K562 (cell line): ENCODE data around the gene GJB4. TPM values are rescaled to one million over a fixed set of nuclear protein-coding genes. Genes with fewer than 3 reads are reported as not detected.

Experiments used
- ATAC-seq: fragments of 200-7000 bp; cut with Tn5 transposase; 3 replicates; pipeline ENCODE4 v1.9.1; 2020; ENCODE audit warnings: moderate library complexity
- BruUV-seq: library from RNA; stranded (reverse); fragments of 400-500 nt; replicated peaks from 2 replicates; lab custom pipeline; 2021; lab: Mats Ljungman, UMichigan
- CTCF ChIA-PET: fragments of 300-600 bp; formaldehyde crosslinking; extraction: SDS; loops from one replicate; lab custom pipeline; 2021; ENCODE audit warnings: low intra/inter-chr PET ratio; lab: Yijun Ruan, JAX
- POLR2A ChIA-PET: fragments of 300-600, 350-650 bp; sonication (Branson Sonifier 250); formaldehyde crosslinking; extraction: SDS; loops from one replicate; lab custom pipeline; 2021; ENCODE audit warnings: antibody characterized with exemption, inconsistent platforms; lab: Yijun Ruan, JAX
- DNase-seq, 4 experiments: peaks; one replicate each; pipeline versions ENCODE4 v3.0.0 to v3.0.0-alpha.2; 2011 to 2018; ENCODE audit warnings: low spot score in 3 of 4, mixed read lengths in 3 of 4; ENCODE audit errors: extremely low read depth in 1 of 4
- FAIRE-seq: peaks from 2 replicates; lab custom pipeline; 2011; peaks lifted over from hg19 to GRCh38; lab: Jason Lieb, UNC
- H2AFZ ChIP-seq: 2 replicates; pipeline ENCODE4 v1.6.0; 2011; ENCODE audit warnings: low read depth, low read length, control low read depth, inconsistent platforms
- H3K27ac ChIP-seq: fragments of 200-600 bp; 3 replicates; pipeline ENCODE4 v1.8.0; 2011; ENCODE audit warnings: low read depth, mild to moderate bottlenecking, control low read depth, inconsistent platforms, low read length, moderate library complexity, mixed read lengths; ENCODE audit errors: extremely low read depth
- H3K27me3 ChIP-seq, 2 experiments: fragments of 300-600 bp in 1 of 2; 2 replicates in 1 of 2; 3 replicates in 1 of 2; pipeline versions ENCODE4 v1.6.0 to v1.8.0; 2011; ENCODE audit warnings: inconsistent platforms in 2 of 2, low read length in 2 of 2, mild to moderate bottlenecking in 1 of 2, mixed read lengths in 1 of 2, moderate library complexity in 1 of 2; ENCODE audit not compliant: control insufficient read depth in 2 of 2, insufficient read depth in 2 of 2
- H3K36me3 ChIP-seq: fragments of 300-600 bp; 3 replicates; pipeline ENCODE4 v1.8.0; 2011; ENCODE audit warnings: mild to moderate bottlenecking, low read length, inconsistent platforms; ENCODE audit not compliant: control insufficient read depth, insufficient read depth
- H3K4me1 ChIP-seq, 2 experiments: fragments of 200-600 bp in 1 of 2; replicated peaks in 1 of 2; 2 replicates in 1 of 2; 3 replicates in 1 of 2; pipeline versions ENCODE4 v1.5.1 to v1.8.0; 2011; ENCODE audit warnings: inconsistent platforms in 2 of 2, low read length in 2 of 2, mild to moderate bottlenecking in 1 of 2, mixed read lengths in 1 of 2, moderate library complexity in 1 of 2; ENCODE audit not compliant: control insufficient read depth in 2 of 2, insufficient read depth in 2 of 2
- H3K4me2 ChIP-seq: 2 replicates; pipeline ENCODE4 v1.6.1; 2011; ENCODE audit warnings: low read length, control low read depth, inconsistent platforms, mixed read lengths; ENCODE audit not compliant: insufficient read depth
- H3K4me3 ChIP-seq: fragments of 200-600 bp; sonication (generic), shearing (Covaris generic); 2 replicates; pipeline ENCODE4 v1.5.1; 2016; ENCODE audit warnings: control low read depth, inconsistent platforms
- H3K79me2 ChIP-seq: fragments of 200-600 bp; 3 replicates; pipeline ENCODE4 v1.8.0; 2011; ENCODE audit warnings: low read length, inconsistent platforms; ENCODE audit not compliant: control insufficient read depth, insufficient read depth
- H3K9ac ChIP-seq, 2 experiments: 2 replicates each; pipeline versions ENCODE4 v1.6.0 to v1.6.1; 2011; ENCODE audit warnings: low read depth in 2 of 2, low read length in 2 of 2, control low read depth in 1 of 2, inconsistent platforms in 1 of 2, mild to moderate bottlenecking in 1 of 2, mixed read lengths in 1 of 2; ENCODE audit not compliant: insufficient read depth in 1 of 2
- H3K9me1 ChIP-seq: one replicate; pipeline ENCODE4 v1.6.0; 2011; ENCODE audit warnings: inconsistent platforms, mild to moderate bottlenecking, low read length, moderate library complexity; ENCODE audit not compliant: control insufficient read depth, insufficient read depth
- H3K9me3 ChIP-seq: replicated peaks from 2 replicates; pipeline ENCODE4 v1.5.1; 2011; ENCODE audit warnings: low read depth, low read length, inconsistent platforms; ENCODE audit not compliant: control insufficient read depth, insufficient read depth
- H4K20me1 ChIP-seq: replicated peaks from 2 replicates; pipeline ENCODE4 v1.6.1; 2011; ENCODE audit warnings: low read length, inconsistent platforms, mixed read lengths; ENCODE audit not compliant: control insufficient read depth, insufficient read depth
- KAT2B ChIP-seq: IDR thresholded peaks from one replicate; pipeline ENCODE4 v1.6.1; 2012; ENCODE audit warnings: low read depth, mild to moderate bottlenecking, control low read depth, inconsistent platforms, low read length, moderate library complexity
- MYC ChIP-seq, 2 experiments: fragments of 250-450 bp in 1 of 2; sonication (Bioruptor Pico) in 1 of 2; IDR thresholded peaks; 2 replicates each; pipeline versions ENCODE4 v1.5.1 to v1.6.1; 2012 to 2021; ENCODE audit warnings: low read depth in 2 of 2, borderline replicate concordance in 1 of 2, improper control_type of control experiment in 1 of 2, low read length in 1 of 2, mild to moderate bottlenecking in 1 of 2, moderate library complexity in 1 of 2
- NFIC ChIP-seq: fragments of 450-650 bp; IDR thresholded peaks from 2 replicates; pipeline ENCODE4 v1.6.1; 2017; ENCODE audit warnings: mild to moderate bottlenecking, inconsistent platforms
- TAF7 ChIP-seq: fragments of 450-650 bp; IDR thresholded peaks from 2 replicates; pipeline ENCODE4 v1.6.1; 2016; ENCODE audit warnings: missing genetic modification characterization, missing compliant biosample characterization
- whole genome bisulfite sequencing: fragments of 100-300 bp; shearing (Covaris generic); methylation state at CpG from one replicate; pipeline ENCODE4 v1.1.6; 2016; ENCODE audit warnings: low coverage, mixed read lengths; ENCODE audit not compliant: insufficient coverage; ENCODE audit errors: missing lambda C conversion rate; 5-methylcytosine and 5-hydroxymethylcytosine counted together
- in situ Hi-C: fragments of 300-500 bp; cut with MboI; formaldehyde crosslinking; loops from 4 replicates; pipeline ENCODE4 v1.15.0; 2018; ENCODE audit warnings: inconsistent platforms, mixed read lengths
- intact Hi-C: fragments of 100-400 bp; cut with micrococcal nuclease; formaldehyde crosslinking; loops from 2 replicates; pipeline ENCODE4 v1.14.2; 2022
- polyA plus RNA-seq, 8 experiments: library from polyadenylated mRNA; depleted of rRNA in 4 of 8; stranded (reverse) in 5 of 8; unstranded in 3 of 8; fragments of >200 nt; fragmentation: Nextera tagmentation in 2 of 8; fragmentation: Illumina TruSeq in 1 of 8; extraction: Ambion mirVana in 2 of 8; extraction: Trizol in 1 of 8; gene quantifications; 2 replicates each; pipeline versions ENCODE4 v1.2.1 to v1.2.3, GENCODE V29; 2011 to 2014; ENCODE audit warnings: inconsistent platforms in 1 of 8, missing spikeins in 1 of 8
- total RNA-seq, 7 experiments: library from RNA; depleted of rRNA in 6 of 7; stranded (reverse); fragments of >200 nt in 6 of 7; fragmentation: Illumina TruSeq in 2 of 7; extraction: Trizol in 2 of 7; gene quantifications; 2 replicates each; pipeline versions ENCODE4 v1.2.1 to v1.2.3, GENCODE V29; 2011 to 2021; ENCODE audit warnings: low replicate concordance in 1 of 7
- TF ChIP-seq, protein P1 (sequence below): fragments of 250-450 bp; sonication (Bioruptor Pico); IDR thresholded peaks from 2 replicates; pipeline ENCODE4 v1.5.0; 2022; ENCODE audit warnings: mild to moderate bottlenecking
- TF ChIP-seq, protein P2 (sequence below): sonication (generic); formaldehyde crosslinking; IDR thresholded peaks from 2 replicates; pipeline ENCODE4 v1.8.0; 2022; ENCODE audit warnings: mild to moderate bottlenecking, low read depth, missing genetic modification reagents
- TF ChIP-seq, protein P3 (sequence below), 2 experiments: IDR thresholded peaks; 2 replicates each; pipeline ENCODE4 v1.6.1; 2012; ENCODE audit warnings: improper control_type of control experiment in 2 of 2, low read depth in 2 of 2, low read length in 2 of 2, borderline replicate concordance in 1 of 2

The GJB4 gene
- total and polyA plus RNA-seq, 9 of the 15 experiments (the other 6 are each of a cell fraction or from before 2014, with no cell fraction given), result 0.03 TPM; not detected in 8

DNA sequence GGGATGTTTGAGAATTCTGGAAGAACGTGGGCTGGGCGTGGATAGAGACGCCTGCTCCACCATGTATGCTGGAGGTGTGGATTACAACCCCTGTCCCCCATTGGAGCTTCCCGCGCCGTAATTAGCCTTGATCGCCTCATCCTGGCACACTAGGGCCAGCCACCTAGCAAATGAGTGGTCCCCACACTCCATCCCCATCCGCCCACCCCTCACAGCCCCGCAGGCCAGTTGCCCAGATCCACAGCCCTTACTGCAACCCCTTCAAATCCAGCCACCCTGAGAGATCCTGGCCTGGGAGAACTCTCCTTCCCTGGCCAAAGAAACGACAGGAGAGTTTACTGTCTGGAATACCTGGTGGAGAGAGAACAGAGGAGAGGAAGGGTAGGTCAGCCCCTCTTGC is 32.9 kb downstream of the GJB4 start:
- Histone ChIP-seq H3K9ac (no peak overlapping the region), H3K9me3 (no peaks in the 10 kb centered on the region), H3K79me2 (no peaks in the 10 kb centered on the region), H3K4me3 (no peak overlapping the region), H3K36me3 (no peaks in the 10 kb centered on the region), H4K20me1 (no peaks in the 10 kb centered on the region; the same call in 1 of the 2 replicates), H3K4me2 (no peak overlapping the region), H2AFZ (no peak overlapping the region), H3K9me1 (no peaks in the 10 kb centered on the region), H3K27me3 (peaks cover 33 to 71% of the 10 kb centered on the region in 2 experiments), H3K27ac (no peak overlapping the region), H3K4me1 (peaks cover 0 to 3% of the 10 kb centered on the region in 2 experiments; a peak in 1 of 5 replicates)
- in situ Hi-C loops (no loop called here), intact Hi-C loops (no loop called here)
- DNase-seq (no peak), FAIRE-seq (no peak), ATAC-seq (no peak)
- no peak for TF ChIP-seq NFIC
- TF ChIP-seq, protein P1, sequence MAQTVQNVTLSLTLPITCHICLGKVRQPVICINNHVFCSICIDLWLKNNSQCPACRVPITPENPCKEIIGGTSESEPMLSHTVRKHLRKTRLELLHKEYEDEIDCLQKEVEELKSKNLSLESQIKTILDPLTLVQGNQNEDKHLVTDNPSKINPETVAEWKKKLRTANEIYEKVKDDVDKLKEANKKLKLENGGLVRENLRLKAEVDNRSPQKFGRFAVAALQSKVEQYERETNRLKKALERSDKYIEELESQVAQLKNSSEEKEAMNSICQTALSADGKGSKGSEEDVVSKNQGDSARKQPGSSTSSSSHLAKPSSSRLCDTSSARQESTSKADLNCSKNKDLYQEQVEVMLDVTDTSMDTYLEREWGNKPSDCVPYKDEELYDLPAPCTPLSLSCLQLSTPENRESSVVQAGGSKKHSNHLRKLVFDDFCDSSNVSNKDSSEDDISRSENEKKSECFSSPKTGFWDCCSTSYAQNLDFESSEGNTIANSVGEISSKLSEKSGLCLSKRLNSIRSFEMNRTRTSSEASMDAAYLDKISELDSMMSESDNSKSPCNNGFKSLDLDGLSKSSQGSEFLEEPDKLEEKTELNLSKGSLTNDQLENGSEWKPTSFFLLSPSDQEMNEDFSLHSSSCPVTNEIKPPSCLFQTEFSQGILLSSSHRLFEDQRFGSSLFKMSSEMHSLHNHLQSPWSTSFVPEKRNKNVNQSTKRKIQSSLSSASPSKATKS (CRISPR knock-in tag), result no peak
- TF ChIP-seq MYC (IDR thresholded peaks at IDR 0.05; ENCODE audit: low read depth, low read length), result no peak
- TF ChIP-seq MYC (CRISPR knock-in tag; IDR thresholded peaks at IDR 0.05; ENCODE audit: borderline replicate concordance, low read depth), result no peak
- TF ChIP-seq, protein P2, sequence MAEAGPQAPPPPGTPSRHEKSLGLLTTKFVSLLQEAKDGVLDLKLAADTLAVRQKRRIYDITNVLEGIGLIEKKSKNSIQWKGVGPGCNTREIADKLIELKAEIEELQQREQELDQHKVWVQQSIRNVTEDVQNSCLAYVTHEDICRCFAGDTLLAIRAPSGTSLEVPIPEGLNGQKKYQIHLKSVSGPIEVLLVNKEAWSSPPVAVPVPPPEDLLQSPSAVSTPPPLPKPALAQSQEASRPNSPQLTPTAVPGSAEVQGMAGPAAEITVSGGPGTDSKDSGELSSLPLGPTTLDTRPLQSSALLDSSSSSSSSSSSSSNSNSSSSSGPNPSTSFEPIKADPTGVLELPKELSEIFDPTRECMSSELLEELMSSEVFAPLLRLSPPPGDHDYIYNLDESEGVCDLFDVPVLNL (CRISPR knock-in tag), result no peak
- no peak for TF ChIP-seq KAT2B
- no peak for TF ChIP-seq TAF7 (tag)
- TF ChIP-seq, protein P3, sequence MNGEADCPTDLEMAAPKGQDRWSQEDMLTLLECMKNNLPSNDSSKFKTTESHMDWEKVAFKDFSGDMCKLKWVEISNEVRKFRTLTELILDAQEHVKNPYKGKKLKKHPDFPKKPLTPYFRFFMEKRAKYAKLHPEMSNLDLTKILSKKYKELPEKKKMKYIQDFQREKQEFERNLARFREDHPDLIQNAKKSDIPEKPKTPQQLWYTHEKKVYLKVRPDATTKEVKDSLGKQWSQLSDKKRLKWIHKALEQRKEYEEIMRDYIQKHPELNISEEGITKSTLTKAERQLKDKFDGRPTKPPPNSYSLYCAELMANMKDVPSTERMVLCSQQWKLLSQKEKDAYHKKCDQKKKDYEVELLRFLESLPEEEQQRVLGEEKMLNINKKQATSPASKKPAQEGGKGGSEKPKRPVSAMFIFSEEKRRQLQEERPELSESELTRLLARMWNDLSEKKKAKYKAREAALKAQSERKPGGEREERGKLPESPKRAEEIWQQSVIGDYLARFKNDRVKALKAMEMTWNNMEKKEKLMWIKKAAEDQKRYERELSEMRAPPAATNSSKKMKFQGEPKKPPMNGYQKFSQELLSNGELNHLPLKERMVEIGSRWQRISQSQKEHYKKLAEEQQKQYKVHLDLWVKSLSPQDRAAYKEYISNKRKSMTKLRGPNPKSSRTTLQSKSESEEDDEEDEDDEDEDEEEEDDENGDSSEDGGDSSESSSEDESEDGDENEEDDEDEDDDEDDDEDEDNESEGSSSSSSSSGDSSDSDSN (IDR thresholded peaks at IDR 0.05; ENCODE audit: borderline replicate concordance in 1 of 2, low read depth in 2 of 2, low read length in 2 of 2), result no peak
- 15% methylated on average over 10 of the region's 10 CpGs for WGBS
- ChIA-PET POLR2A (no interaction called here), CTCF (no interaction called here)
- no TSS peak for BruUV-seq
